ENCODE measurements around the gene CDC73.

Gene CDC73

DNA sequence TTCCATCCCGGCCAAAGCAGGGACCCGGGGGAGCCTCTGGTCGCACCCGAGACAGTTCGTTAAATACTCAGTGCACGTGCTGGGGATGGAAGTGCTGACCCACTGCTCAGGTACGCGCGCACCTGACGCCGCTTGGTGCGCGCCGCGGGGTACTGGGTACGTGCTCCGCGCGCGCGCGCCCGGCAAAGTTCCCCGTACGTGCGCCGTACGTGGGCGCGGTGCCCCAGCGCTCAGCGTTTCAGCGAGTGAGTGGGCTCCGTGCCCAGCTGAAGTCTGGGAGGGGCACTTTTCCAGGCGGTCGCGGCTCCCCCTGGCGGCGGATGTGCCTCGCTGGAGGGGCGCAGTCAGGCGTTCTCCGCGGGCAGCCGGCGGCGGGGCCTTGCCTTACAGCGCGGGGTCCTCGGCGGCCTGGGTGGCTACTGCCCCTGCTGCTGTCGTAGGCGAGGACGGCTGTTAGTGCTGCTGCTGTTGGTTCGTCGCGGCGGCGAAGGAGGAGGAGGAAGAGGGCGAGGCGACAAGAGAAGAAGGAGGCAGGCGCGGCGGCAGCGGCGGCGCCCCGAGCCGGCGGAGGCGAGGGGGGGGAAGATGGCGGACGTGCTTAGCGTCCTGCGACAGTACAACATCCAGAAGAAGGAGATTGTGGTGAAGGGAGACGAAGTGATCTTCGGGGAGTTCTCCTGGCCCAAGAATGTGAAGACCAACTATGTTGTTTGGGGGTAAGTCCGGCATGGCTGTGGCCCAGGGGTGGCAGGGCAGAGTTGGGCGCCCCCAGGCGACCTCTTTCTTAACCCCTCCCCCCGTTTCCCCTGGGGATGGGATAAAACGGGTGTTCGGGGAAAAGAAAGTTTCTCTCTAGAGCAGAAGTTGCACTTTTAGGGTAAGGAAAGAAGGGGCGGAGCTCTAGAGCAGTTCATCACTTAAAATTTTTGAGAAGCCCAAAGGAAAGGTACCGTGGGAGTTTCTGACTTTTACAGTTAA, at the start of gene CDC73:
TSS of gene CDC73 (plus strand) at position 416 of the 978 bp plus-strand sequence. CDS start at position 586, 170 bp downstream.
- peak; percentile 99 for DNase-seq

DNA sequence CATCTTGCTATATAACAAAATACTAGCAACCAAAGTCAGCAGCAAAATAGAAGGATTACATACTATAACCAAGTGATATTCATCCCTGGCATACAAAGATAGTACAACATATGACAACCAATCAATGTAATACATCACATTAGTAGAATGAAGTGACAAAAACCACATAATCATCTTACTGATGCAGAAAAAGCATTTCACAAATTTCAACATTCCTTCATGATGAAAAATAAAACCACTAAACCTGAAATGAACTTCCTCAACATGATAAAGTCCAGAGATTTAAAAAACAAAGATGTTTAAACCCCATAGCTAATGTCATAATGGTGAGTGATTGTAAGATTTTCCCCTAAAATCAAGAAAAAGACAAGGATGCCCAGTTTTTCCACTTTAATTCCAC, 43.8 kb upstream of the CDC73 start:
- DNase-seq = no peak

DNA sequence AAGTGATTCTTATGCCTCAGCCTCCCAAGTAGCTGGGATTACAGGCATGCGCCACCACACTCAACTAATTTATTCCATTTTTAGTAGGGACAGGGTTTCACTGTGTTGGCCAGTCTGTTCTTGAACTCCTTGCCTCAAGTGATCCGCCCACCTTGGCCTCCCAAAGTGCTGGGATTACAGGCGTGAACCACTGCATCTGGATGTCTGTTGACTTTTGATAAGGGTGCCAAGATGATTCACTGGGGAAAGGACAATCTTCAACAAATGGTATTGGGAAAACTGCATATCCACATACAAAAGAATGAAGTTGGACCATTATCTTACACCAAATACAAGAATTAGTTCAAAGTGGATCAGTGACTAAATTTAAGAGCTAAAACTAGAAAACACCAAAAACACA, 42.6 kb upstream of the CDC73 start:
- DNase-seq = no peak

DNA sequence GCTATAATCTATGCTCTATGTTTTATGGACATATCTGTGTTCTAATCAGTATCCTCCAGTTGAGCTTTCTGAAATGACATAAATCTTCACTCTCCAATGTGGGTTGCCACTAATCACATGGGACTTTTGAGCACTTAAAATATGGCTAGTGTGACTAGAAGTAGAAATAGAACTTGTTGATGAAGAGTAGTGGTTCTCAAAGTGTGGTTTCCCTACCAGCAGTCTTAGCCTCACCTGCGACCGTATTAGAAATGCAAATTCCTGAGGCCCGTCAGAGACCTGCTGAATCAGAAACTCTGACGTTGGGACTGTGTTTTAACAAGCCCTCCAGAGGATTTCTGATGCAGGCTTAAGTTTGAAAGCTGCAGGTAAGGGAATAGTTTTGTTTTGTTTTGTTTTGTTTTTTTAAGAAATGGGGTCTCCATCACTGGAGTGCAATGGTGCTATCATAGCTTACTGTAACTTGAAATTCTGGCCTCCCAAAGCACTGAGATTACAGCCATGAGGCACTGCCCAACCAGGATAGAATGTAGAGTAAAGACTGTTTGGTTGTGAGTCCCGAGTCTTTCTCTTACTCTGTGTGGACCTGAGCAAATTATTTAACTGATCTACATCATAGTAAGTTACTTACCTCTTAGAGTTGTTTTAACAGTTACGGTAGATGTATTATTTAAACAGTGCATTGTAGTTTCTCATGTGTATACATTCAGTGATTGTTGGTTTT, 38.3 kb upstream of the CDC73 start:
- no peak for DNase-seq

DNA sequence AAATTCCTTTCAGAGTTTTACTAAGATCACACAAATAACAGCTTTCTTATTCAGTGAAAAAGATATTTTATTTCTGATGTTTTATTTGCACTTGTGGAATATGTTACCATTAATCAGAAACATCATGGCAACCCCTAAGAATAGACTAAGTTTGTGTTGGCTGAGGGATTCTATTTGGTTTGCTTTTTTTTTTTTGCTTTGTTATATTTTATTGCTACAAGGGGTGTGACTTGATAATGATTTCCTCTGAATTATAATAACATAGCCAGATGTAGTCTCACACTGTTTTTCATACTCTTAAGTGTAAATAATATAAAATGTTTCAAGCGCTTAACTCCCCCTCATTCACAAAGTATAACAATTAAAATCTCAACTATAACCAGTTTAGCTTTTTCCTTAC, 36.6 kb upstream of the CDC73 start:
- DNase-seq = no peak

DNA sequence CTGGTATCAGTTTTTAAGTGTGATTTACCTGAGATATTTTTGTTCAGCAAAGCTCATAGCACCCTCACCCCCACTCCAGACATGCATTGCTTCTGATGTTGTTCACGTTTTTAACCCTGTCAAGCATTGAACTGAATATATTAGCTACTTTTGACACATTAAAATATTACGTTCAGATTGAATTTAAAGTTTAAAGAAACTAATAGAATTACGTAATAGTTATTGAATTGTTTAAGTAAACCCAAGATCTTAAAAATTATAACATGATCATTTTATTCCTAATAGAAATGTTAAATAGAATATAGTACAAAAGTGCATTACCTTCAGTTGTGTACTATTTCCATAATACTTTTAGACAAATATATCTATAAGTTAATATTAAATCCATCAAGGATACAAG, 35.5 kb upstream of the CDC73 start:
- no peak for DNase-seq

DNA sequence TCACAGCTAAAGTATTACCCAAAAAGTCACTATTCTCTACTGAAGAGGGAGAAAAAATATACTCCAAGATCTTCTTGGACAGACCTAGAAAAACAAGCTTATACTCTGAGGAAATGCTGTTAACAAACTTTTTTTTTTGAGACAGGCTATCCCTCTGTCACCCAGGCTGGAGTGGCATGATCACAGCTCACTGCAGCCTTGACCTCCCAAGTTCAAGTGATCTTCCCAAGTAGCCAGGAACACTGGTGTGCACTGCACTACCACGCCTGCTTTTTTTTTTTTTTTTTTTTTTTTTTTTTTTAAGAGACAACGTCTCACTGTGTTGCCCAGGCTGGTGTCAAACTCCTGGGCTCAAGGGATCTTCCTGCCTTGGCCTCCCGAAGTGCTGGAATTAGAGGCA, 33.9 kb upstream of the CDC73 start:
- DNase-seq = no peak

DNA sequence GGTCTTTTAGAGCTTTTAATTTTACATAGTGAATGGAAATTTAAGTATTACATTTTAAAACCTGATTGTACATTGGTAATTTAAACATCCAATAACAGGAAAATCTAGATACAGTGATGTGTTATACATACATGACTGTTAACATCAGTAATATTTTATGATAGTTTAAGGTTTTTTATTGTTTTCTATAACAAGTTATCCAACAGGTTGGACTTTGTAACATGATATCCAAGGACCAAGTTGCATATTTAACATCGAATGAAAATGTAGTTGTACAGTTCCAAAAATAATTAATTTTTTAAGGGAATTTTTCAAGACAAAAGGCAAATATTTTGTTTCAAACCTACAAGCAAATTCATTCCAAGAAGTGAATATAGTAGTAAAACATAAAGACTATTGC, 31.0 kb upstream of the CDC73 start:
- DNase-seq = no peak

DNA sequence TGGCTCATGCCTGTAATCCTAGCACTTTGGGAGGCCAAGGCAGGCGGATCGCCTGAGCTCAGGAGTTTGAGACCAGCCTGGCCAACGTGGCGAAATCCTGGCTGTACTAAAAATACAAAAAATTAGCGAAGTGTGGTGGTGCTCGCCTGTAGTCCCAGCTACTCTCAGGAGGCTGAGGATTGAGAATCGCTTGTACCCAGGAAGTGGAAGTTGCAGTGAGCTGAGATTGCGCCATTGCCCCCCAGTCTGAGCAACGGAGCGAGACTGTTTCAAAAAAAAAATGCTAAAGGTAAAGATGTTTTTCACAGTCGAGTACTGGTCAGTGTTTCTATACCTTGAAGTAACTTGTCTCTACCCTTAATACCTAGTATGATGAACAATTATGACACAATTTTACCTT, 27.7 kb upstream of the CDC73 start:
- no peak for DNase-seq

DNA sequence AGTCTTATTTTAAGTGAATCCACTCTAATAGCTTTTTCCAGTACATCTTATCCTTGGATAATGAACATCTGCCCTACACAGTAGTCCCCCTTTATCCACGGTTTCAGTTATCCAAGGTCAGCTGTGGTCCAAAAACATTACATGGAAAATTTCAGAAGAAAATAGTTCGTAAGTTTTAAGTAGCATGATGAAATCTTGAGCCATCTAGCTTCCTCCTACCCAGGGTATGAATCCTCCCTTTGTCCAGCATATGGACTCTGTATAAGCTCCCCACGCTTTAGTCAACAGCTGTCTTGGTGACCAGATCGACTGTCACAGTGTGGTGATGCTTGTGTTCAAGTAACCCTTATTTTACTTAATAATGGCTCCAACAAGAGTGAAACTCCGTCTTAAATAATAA, 19.2 kb upstream of the CDC73 start:
- no peak for DNase-seq

DNA sequence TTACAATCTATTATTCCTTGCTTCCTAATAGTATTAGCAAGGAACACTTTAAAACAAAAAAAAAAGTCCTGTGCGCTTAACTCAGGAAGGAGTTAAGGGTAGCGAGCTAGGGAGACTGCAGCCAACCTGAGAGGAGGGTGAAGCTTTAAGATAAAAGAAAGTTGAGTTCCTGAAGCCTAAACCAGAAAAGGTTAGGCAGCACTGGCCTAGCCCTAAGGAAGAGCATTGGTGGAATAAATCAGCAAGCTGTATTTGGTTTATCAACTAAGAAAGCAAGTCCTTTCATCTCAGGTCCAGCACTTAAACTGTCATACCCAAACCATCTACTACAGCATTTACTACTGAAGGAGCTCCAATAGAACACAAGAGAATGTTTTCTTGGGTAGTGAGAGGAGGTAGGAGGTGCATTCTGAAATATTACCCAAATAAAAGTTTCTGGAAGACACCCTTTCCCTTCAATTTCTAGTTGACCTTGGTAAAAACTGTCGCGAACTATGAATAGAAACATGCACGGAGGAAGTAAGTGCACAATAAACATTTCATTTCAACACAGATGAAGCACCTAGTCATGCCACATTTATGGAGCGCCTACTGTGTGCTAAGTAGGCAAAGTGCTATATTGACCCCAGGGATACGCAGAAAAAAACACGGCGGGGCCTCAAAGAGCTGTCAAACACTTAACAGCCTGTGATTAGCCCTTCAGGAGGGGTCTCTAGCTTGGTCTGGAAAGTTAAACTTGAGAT, 17.9 kb upstream of the CDC73 start:
- no peak for DNase-seq

DNA sequence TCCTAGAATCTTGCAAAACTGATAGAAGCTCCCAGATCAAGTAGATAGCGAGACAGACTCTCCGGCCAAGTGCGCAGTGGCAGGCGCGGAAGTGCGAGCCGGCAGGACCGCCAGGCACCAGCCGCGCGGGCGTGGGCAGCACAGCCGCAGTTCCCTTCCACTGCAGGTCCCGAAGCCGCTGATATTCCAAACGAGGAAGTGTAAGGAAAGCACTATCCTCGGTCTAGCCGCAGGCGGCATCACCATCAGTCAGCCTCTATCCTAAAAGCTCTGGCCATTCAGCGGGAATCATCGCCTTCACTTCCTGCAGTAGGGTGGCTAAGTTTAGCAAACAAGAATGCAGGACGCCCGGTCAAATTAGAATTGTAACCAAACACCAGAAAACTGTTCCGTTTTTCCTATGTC, 17.3 kb upstream of the CDC73 start:
- DNase-seq = peak; percentile 85

DNA sequence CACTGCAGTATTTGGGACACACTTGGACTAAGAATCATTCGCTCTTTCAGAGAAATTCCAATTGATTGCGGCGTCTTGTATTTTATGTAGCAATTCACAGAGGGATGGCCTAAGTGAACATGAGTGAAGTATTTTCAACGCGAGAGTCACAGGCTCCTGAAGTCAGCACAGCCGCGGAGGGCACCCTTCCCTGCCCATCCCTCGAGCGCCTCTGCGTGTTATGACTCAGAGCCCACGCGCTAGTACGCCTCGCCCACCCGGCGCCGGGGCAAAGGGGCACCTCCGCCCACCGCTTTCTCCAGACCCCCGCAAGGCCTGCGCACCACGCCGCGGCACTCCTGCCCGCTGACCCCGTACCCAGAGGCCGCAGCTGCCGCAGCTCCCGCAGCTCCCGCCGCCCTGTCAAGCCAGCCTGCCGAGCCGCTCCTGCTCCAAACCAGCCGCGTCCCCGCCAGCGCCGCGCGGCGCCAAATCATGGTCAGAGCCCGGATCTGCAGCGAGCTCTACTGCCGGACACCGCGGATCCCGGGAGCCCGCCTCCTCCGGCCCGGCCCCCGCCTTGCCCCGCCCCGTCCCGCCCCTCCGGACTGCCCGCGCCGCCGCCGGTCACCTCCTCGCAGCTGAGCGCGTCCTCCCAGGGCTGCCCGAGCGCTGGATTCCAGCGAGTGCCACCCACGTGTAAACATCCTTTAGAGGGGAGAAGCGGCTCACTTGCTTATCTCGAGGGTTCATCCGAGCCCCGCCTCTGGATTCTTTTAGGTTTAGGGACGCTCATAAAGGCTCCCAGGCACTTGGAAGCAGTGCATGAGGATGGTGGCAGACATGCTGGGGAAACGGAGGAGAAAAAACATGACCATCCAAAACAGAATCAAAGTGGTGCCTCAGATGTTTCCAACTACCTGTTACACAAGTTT, 16.7 kb upstream of the CDC73 start, which contains the start of gene GLRX2:
TSS of gene GLRX2 (minus strand) at position 508 of the 914 bp plus-strand sequence. CDS start at position 476, 32 bp downstream.
- DNase-seq = peak; percentile 97

DNA sequence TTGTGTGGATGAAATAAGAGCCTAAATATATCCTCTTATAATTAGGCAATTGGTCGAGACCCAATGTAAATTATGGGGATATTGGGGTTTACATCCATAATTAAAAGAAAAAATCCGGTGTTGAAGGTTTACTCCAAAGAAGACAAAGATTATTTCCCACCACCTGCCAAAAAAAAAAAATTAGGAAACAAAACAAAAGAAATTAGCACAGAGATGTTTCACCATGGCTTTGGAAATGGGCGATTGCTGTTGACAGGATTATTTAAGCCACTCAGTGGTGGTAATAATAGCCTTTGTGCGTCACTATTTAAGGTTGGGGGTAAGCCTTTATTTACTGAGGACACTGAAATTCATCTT, 16.0 kb upstream of the CDC73 start:
- DNase-seq = no peak

DNA sequence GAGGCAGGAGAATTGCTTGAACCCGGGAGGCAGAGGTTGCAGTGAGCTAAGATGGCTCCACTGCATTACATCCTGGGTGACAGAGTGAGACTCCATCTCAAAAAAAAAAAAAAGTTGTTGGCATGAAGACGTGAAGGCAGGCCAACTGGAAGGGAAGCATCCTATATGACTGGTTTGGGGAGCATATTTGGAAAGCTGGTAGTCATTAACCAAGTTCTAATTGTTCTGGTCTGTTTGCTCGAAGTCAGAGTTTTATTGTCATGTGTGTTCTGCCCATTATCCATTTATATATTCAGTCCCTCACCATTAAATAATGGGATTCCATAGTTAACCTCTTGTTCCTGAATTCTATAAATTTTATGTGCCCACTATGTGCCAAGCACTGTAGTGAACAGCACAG, 13.4 kb upstream of the CDC73 start:
- no peak for DNase-seq

DNA sequence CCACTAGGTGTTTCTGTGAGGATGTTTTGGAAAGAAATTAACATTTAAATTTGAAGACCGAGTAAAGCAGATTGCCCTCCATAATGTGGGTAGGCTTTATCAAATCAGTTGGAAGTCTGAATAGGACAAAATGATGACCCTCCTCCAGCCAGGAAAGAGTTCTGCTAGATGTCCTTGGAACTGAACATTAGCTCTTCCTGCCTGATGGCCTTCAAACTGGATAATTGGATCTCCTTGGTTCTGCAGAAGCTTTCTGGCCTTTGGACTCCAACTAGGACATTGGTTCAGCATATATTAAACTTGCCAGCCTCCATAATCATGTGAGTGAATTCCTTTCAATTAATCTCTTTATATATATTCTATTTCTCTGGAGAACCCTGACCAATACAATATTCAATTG, 12.2 kb upstream of the CDC73 start:
- no peak for DNase-seq

DNA sequence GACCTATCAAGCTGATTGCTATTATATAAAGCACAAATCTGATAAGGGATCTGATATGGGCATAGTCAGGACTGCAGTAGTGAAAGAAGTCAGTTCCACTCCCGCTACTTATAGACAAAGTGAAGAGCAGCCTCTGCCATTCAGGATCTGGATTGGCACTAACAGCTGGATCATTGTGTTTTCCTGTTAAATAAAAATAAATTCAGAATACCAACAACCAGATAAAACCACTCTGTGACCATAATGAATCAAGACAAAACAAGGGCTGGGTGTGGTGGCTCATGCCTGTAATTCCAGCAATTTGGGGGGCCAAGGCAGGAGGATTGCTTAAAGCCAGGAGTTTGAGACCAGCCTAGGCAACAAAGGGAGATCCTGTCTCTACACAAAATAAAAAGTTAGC, 11.6 kb upstream of the CDC73 start:
- DNase-seq = no peak

DNA sequence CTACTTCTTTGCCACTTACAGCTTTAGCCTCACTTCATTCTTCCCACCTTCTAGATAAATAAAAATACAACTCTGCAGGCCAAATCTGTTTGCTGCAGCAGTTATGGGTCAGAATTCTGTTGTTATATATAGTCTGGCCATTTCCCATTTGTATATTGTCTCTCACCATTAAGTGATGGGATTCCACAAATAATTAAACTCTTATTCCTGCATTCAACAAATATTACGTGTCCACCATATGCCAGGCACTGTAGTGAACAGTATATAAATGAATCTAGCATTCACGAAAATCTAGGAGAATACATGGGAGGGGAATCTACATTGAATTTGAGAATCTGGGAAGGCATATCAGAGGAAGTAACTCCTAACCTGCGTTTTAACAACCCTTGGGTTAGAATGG, 11.0 kb upstream of the CDC73 start:
- DNase-seq = no peak

DNA sequence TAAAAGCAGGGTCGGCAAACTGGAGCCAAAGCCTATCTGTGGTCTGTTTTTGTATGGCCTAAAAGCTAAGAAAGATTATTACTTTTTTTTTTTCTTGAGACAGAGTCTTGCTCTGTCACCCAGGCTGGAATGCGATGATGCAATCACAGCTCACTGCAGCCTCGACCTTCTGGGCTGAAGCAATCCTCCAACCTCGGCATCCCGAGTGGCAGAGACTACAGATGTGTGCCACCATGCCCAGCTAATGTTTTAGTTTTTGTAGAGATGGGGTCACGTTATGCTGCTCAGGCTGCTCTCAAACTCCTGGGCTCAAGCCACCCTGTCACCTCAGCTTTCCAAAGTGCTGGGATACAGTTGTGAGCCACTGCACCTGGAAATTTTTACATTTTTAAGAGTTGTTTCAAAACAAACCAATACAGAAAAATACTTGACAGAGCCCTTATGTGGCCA, 10.2 kb upstream of the CDC73 start:
- peak; percentile 90 for DNase-seq

DNA sequence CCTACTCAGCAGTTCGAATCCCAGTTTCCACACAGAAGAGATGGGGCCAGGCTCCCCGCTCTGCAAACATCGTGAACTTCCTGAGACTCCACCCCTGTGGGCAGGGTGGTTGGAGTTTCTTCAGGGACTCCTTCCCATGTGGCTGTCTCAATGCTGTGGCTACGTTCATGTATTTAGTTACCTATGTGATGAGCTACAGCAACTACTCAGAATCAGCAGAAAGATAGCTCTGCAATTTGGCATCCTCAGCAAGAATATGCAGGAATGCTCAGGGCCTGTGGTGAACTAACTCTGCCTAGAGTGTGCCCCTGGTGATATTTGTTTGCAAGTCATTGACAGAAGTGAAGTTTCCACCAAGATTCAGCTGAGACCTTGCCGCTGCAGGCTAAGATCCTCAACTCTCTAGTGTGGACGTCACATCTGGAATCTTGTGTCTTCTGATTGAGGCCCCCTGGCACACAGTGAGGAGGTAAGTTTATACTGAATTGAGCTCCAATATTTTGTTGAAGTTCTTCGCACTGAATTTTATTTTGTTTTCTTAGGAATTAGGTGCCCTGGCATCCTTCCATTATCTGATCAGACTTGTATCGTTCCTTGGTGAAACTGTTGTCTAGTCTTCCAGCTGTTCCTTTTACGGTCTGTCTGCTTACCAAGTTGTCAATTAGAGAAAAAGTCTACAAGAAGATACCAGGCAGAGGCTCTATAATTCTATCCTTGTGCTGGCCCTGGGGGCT, 8.4 kb upstream of the CDC73 start:
- DNase-seq = peak; percentile 67

DNA sequence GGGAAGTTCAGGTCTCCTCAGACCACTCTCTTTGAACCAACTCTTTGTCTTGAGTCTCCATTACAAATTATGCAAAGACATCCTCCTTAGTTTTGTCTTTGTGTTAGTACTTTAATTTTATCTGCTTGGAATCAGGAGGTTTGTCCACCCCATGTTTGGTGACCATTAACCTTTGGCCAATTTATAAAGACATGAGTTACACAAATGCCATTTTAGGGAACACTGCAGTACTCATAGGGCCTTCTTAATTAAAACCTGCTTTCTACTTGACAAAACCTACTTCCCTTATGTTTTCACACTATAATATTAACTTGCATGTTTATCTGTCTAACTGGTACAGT, 7.9 kb upstream of the CDC73 start:
- DNase-seq = no peak

Measured in islet precursor cell (in vitro differentiated cells).